Endothelial cell of umbilical vein (primary cell): ENCODE data around the gene CNOT6. TPM values are rescaled to one million over a fixed set of nuclear protein-coding genes. Genes with fewer than 3 reads are reported as not detected.

ENCODE experiments used
- BruUV-seq: library from RNA; stranded (reverse); fragments of 400-500 nt; replicated peaks from 2 replicates; lab custom pipeline; 2021; lab: Mats Ljungman, UMichigan
- CTCF ChIA-PET: fragments of 300-600, 350-600 bp; sonication (Branson Sonifier 250); formaldehyde crosslinking; loops from one replicate; lab custom pipeline; 2021; ENCODE audit warnings: antibody characterized with exemption, inconsistent platforms; lab: Charles Lee
- POLR2A ChIA-PET: fragments of 300-600, 350-600 bp; sonication (Branson Sonifier 250); formaldehyde crosslinking; loops from one replicate; lab custom pipeline; 2021; ENCODE audit warnings: antibody characterized with exemption, inconsistent platforms; lab: Charles Lee
- DNase-seq: peaks from one replicate; pipeline ENCODE4 v3.0.0-alpha.2; 2011; ENCODE audit warnings: low read depth, low spot score
- FAIRE-seq: peaks from 2 replicates; lab custom pipeline; 2011; peaks lifted over from hg19 to GRCh38; lab: Jason Lieb, UNC
- H2AFZ ChIP-seq: 2 replicates; pipeline ENCODE4 v1.6.0; 2012; ENCODE audit warnings: low read depth, low read length, control low read depth, inconsistent platforms
- H3K27ac ChIP-seq: 2 replicates; pipeline ENCODE4 v1.5.1; 2011; ENCODE audit warnings: low read depth, mild to moderate bottlenecking, control low read depth, low read length, moderate library complexity; ENCODE audit not compliant: insufficient read depth
- H3K27me3 ChIP-seq, 2 experiments: 2 replicates each; pipeline versions ENCODE4 v1.6.0 to v1.6.1; 2011; ENCODE audit warnings: low read length in 2 of 2, mixed read lengths in 1 of 2; ENCODE audit not compliant: control insufficient read depth in 2 of 2, insufficient read depth in 2 of 2
- H3K36me3 ChIP-seq, 2 experiments: 2 replicates in 1 of 2; 3 replicates in 1 of 2; pipeline ENCODE4 v1.5.1; 2011; ENCODE audit warnings: low read length in 2 of 2, mild to moderate bottlenecking in 1 of 2, moderate library complexity in 1 of 2; ENCODE audit not compliant: control insufficient read depth in 2 of 2, insufficient read depth in 2 of 2; ENCODE audit errors: extremely low read depth in 1 of 2
- H3K4me1 ChIP-seq: 3 replicates; pipeline ENCODE4 v1.5.1; 2011; ENCODE audit warnings: mild to moderate bottlenecking, low read length; ENCODE audit not compliant: control insufficient read depth, insufficient read depth; ENCODE audit errors: extremely low read depth
- H3K4me2 ChIP-seq: 2 replicates; pipeline ENCODE4 v1.6.1; 2011; ENCODE audit warnings: low read length, control low read depth, mixed read lengths; ENCODE audit not compliant: insufficient read depth
- H3K4me3 ChIP-seq, 3 experiments: fragments of 200-600 bp in 1 of 3; sonication (generic), shearing (Covaris generic) in 1 of 3; replicated peaks in 1 of 3; 2 replicates each; pipeline ENCODE4 v1.5.1; 2011 to 2016; ENCODE audit warnings: control low read depth in 3 of 3, low read length in 3 of 3, mild to moderate bottlenecking in 2 of 3, inconsistent platforms in 1 of 3, low read depth in 1 of 3, moderate library complexity in 1 of 3; ENCODE audit not compliant: insufficient read depth in 1 of 3
- H3K79me2 ChIP-seq: 2 replicates; pipeline ENCODE4 v1.6.0; 2012; ENCODE audit warnings: low read length, inconsistent platforms; ENCODE audit not compliant: control insufficient read depth, insufficient read depth
- H3K9ac ChIP-seq: replicated peaks from 2 replicates; pipeline ENCODE3; 2011; ENCODE audit warnings: low read length, control low read depth; ENCODE audit not compliant: insufficient read depth; ENCODE audit errors: extremely low read depth
- H3K9me1 ChIP-seq: replicated peaks from 3 replicates; pipeline ENCODE4 v1.6.0; 2011; ENCODE audit warnings: mild to moderate bottlenecking, low read length; ENCODE audit not compliant: control insufficient read depth, insufficient read depth; ENCODE audit errors: extremely low read depth
- H3K9me3 ChIP-seq: replicated peaks from 2 replicates; pipeline ENCODE4 v1.5.1; 2012; ENCODE audit warnings: low read length, inconsistent platforms; ENCODE audit not compliant: control insufficient read depth, insufficient read depth
- H4K20me1 ChIP-seq: replicated peaks from 2 replicates; pipeline ENCODE3; 2011; ENCODE audit warnings: mild to moderate bottlenecking, low read length; ENCODE audit not compliant: control insufficient read depth, insufficient read depth; ENCODE audit errors: extremely low read depth
- CTCF ChIP-seq, 2 donors: IDR thresholded peaks; 1 replicate in 1 of 2; 2 replicates in 1 of 2; pipeline ENCODE4 v1.5.1; 2011; ENCODE audit warnings: low read length in 2 of 2, mild to moderate bottlenecking in 2 of 2, moderate library complexity in 2 of 2, control low read depth in 1 of 2, inconsistent platforms in 1 of 2, low read depth in 1 of 2; ENCODE audit not compliant: insufficient read depth in 1 of 2; ENCODE audit errors: extremely low read depth in 1 of 2
- EZH2 ChIP-seq: IDR thresholded peaks from 2 replicates; pipeline ENCODE4 v1.6.1; 2012; ENCODE audit warnings: borderline replicate concordance, low read depth, mild to moderate bottlenecking, moderate library complexity, low read length, inconsistent platforms; ENCODE audit not compliant: severe bottlenecking
- FOS ChIP-seq: IDR thresholded peaks from 2 replicates; pipeline ENCODE4 v1.6.1; 2011; ENCODE audit warnings: mild to moderate bottlenecking, low read length, moderate library complexity, borderline replicate concordance; ENCODE audit not compliant: insufficient read depth
- GATA2 ChIP-seq: IDR thresholded peaks from 2 replicates; pipeline ENCODE4 v1.7.0; 2011; ENCODE audit warnings: low read depth, mild to moderate bottlenecking, moderate library complexity, mixed read lengths, low read length; ENCODE audit not compliant: insufficient read length, insufficient read depth
- JUN ChIP-seq: IDR thresholded peaks from 2 replicates; pipeline ENCODE4 v1.6.1; 2011; ENCODE audit warnings: borderline replicate concordance, low read depth; ENCODE audit not compliant: insufficient read length, insufficient read depth
- MAX ChIP-seq: IDR thresholded peaks from 2 replicates; pipeline ENCODE4 v1.6.1; 2011; ENCODE audit not compliant: insufficient read depth, insufficient read length
- MYC ChIP-seq: IDR thresholded peaks from one replicate; pipeline ENCODE4 v1.6.1; 2011; ENCODE audit warnings: mild to moderate bottlenecking, low read depth, low read length
- POLR2A ChIP-seq: IDR thresholded peaks from 2 replicates; pipeline ENCODE4 v1.6.1; 2012; ENCODE audit warnings: low read depth, mild to moderate bottlenecking, control low read depth, low read length
- POLR2AphosphoS5 ChIP-seq: IDR thresholded peaks from 2 replicates; pipeline ENCODE4 v1.6.1; 2012; ENCODE audit warnings: low read depth, mild to moderate bottlenecking, control low read depth, low read length, moderate library complexity; ENCODE audit not compliant: insufficient read depth
- dilution Hi-C: fragments of 300-500 bp; cut with MboI; formaldehyde crosslinking; loops from one replicate; pipeline ENCODE4 v1.15.0; 2019; ENCODE audit warnings: low sequenced_read_pairs; ENCODE audit not compliant: extremely low pct_ligation_motif_present
- intact Hi-C: fragments of 100-400 bp; cut with micrococcal nuclease; formaldehyde crosslinking; loops from one replicate; pipeline ENCODE4 v1.10.0; 2022
- polyA plus RNA-seq, 4 experiments: library from polyadenylated mRNA; depleted of rRNA in 3 of 4; stranded (reverse) in 3 of 4; unstranded in 1 of 4; fragments of >200 nt; gene quantifications; 2 replicates each; pipeline versions ENCODE4 v1.2.1 to v1.2.3, GENCODE V29; 2011 to 2012; ENCODE audit warnings: missing spikeins in 1 of 4
- total RNA-seq: library from RNA; stranded (reverse); gene quantifications from 2 replicates; pipeline ENCODE4 v1.2.3, GENCODE V29; 2021

The CNOT6 gene
- total and polyA plus RNA-seq, 2 donors (not counting 3 experiments of a cell fraction or from before 2014, with no cell fraction given) = 9.2 to 33.8 TPM

- Histone ChIP-seq H3K27me3 (no peaks in the 10 kb centered on the region), H3K27ac (no peak overlapping the region), H3K9me1 (no peaks in the 10 kb centered on the region), H3K9me3 (no peaks in the 10 kb centered on the region), H3K4me3 (no peak overlapping the region), H3K4me2 (no peak overlapping the region), H3K79me2 (no peaks in the 10 kb centered on the region), H4K20me1 (no peaks in the 10 kb centered on the region), H3K4me1 (peaks cover 1% of the 10 kb centered on the region), H3K9ac (no peak overlapping the region), H3K36me3 (peaks cover 0 to 20% of the 10 kb centered on the region in 2 experiments), H2AFZ (no peak overlapping the region)
- DNase-seq (no peak), FAIRE-seq (no peak)
- dilution Hi-C loops = no loop called here
- TF ChIP-seq CTCF (IDR thresholded peaks at IDR 0.05; ENCODE audit: extremely low read depth in 1 of 2, insufficient read depth in 1 of 2, low read depth in 1 of 2, low read length in 2 of 2) (no peak), EZH2 (no peak), GATA2 (no peak), POLR2AphosphoS5 (no peak), MAX (no peak), POLR2A (no peak), MYC (no peak), FOS (no peak), JUN (no peak)
- intact Hi-C loops = no loop called here
- BruUV-seq = no TSS peak
- ChIA-PET CTCF (interaction anchor here (1.0 to 1.6 kb wide), 5 partner anchors 12 to 34 kb away, joined by 3 to 8 read pairs (median 6); no protein-coding TSS in a partner anchor), POLR2A (no interaction called here)
These were observed 124.3 kb downstream of the CNOT6 start for GRCh38 chr5:180618487-180618828.
